Activated effector memory CD4-positive, alpha-beta T cell treated with anti-CD3 and anti-CD28 coated beads, Interleukin-2, amount 50 U/mL, for 16 hours (primary cell): ENCODE measurements around the gene TOP2B.

Experiments
- DNase-seq: peaks from one replicate; pipeline ENCODE4 v3.0.0-alpha.2; 2020

The TOP2B gene

GRCh38 chr3:25555695-25556437 lies 108.8 kb downstream of the TOP2B start:
- DNase-seq, result no peak

- no peak for DNase-seq
Measured at GRCh38 chr3:25554376-25554775, 110.3 kb downstream of the TOP2B start.

- DNase-seq, result no peak
Measured at GRCh38 chr3:25552251-25552650, 112.5 kb downstream of the TOP2B start.

GRCh38 chr3:25548836-25549235 lies 115.9 kb downstream of the TOP2B start:
- DNase-seq, result no peak

GRCh38 chr3:25547943-25548674 lies 116.6 kb downstream of the TOP2B start:
- no peak for DNase-seq
